PC-3 (cell line): ENCODE results near the gene RAB31.

Experiments used
- EZH2 ChIP-seq: fragments of 300-600 bp; sonication (generic); IDR thresholded peaks from one replicate; pipeline ENCODE4 v1.6.1; 2017; ENCODE audit warnings: antibody characterized with exemption, mild to moderate bottlenecking, low read length; ENCODE audit not compliant: unreplicated experiment
- EZH2phosphoT487 ChIP-seq: fragments of 300-600 bp; sonication (generic); IDR thresholded peaks from 2 replicates; pipeline ENCODE4 v1.6.1; 2018; ENCODE audit warnings: mild to moderate bottlenecking, antibody characterized with exemption, low read length, borderline replicate concordance
- TF ChIP-seq, protein P1 (sequence below): fragments of 300-600 bp; sonication (generic); conservative IDR thresholded peaks from 2 replicates; pipeline ENCODE4 v1.5.1; 2017; ENCODE audit warnings: antibody characterized with exemption, low read depth, mild to moderate bottlenecking, low read length

DNA sequence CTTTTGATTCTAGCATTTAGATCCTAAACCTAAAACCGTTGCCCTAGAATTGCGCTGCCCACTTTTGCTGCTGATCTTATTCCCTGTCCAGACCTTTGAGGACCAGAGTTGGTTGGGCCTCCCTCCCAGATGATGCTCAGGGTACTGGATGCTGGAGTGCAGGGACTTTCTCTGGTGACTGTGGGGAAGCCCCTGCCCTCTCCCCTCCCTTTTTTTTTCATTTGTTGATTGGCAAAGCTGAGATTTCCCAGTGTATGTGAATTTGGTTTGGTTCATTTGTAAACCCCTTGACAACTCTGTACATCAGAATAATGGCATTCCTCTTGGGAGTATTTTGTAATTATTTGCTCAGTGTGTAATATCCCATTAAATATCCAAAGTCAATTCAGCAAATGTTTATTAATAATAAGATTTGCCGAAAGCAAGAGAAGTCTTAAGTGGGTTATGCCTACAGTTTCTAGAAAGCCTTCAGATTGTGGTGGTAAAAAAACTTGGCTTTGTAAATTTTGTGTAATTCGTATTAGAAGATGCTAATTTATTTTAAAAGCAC is 28.3 kb downstream of the RAB31 start:
- TF ChIP-seq EZH2 (no peak), EZH2phosphoT487 (no peak)
- TF ChIP-seq, protein P1, sequence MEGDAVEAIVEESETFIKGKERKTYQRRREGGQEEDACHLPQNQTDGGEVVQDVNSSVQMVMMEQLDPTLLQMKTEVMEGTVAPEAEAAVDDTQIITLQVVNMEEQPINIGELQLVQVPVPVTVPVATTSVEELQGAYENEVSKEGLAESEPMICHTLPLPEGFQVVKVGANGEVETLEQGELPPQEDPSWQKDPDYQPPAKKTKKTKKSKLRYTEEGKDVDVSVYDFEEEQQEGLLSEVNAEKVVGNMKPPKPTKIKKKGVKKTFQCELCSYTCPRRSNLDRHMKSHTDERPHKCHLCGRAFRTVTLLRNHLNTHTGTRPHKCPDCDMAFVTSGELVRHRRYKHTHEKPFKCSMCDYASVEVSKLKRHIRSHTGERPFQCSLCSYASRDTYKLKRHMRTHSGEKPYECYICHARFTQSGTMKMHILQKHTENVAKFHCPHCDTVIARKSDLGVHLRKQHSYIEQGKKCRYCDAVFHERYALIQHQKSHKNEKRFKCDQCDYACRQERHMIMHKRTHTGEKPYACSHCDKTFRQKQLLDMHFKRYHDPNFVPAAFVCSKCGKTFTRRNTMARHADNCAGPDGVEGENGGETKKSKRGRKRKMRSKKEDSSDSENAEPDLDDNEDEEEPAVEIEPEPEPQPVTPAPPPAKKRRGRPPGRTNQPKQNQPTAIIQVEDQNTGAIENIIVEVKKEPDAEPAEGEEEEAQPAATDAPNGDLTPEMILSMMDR = no peak
